ENCODE data around the gene BAG2.

BAG2 gene

DNA sequence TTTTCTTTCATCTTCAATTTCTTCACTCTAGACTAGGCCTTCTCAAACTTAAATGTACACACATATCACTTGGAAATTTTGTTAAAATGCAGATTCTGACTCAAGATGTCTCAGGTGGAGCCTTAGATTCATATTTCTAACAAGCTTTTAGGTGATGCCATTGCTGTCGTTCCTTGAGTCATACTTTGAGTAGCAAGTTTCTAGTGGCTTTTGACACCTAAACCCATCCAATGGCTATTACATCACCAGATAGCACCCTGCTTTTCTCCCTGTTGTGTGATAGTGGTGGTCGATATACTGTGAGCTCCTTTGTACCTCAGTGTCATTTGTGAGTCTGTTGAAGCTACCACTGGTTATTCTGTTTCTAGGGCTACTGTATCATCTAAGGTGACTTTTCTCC lies 34.8 kb upstream of the BAG2 start:
- no peak for DNase-seq (ENCODE audit: low spot score)
- TF ChIP-seq, protein P1, sequence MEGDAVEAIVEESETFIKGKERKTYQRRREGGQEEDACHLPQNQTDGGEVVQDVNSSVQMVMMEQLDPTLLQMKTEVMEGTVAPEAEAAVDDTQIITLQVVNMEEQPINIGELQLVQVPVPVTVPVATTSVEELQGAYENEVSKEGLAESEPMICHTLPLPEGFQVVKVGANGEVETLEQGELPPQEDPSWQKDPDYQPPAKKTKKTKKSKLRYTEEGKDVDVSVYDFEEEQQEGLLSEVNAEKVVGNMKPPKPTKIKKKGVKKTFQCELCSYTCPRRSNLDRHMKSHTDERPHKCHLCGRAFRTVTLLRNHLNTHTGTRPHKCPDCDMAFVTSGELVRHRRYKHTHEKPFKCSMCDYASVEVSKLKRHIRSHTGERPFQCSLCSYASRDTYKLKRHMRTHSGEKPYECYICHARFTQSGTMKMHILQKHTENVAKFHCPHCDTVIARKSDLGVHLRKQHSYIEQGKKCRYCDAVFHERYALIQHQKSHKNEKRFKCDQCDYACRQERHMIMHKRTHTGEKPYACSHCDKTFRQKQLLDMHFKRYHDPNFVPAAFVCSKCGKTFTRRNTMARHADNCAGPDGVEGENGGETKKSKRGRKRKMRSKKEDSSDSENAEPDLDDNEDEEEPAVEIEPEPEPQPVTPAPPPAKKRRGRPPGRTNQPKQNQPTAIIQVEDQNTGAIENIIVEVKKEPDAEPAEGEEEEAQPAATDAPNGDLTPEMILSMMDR (IDR thresholded peaks at IDR 0.05; ENCODE audit: extremely low read depth, insufficient read depth, missing control alignments) = no peak
- in situ Hi-C loops (cut with MboI; ENCODE audit: low pct_unique_long_range_greater_than_20kb, low sequenced_read_pairs, unreplicated experiment) = no loop called here

DNA sequence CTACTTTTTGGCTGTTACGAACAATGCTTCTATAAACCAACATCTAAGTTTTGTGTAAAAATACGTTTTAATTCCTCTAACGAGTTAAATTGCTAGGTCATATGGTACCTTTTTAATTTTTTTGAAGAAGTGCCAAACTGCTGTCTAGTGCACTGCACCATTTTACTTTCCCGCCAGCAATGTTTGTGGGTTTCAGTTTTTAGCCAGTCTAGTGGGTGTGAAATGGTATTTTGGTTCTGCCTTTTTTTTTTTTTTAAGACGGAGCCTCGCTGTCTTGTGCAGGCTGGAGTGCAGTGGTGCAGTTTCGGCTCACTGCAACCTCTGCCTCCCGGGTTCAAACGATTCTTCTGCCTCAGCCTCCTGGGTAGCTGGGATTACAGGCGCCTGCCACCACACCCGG lies 34.1 kb upstream of the BAG2 start:
- in situ Hi-C loops (cut with MboI; ENCODE audit: low pct_unique_long_range_greater_than_20kb, low sequenced_read_pairs, unreplicated experiment) = no loop called here
- no peak for DNase-seq (ENCODE audit: low spot score)

DNA sequence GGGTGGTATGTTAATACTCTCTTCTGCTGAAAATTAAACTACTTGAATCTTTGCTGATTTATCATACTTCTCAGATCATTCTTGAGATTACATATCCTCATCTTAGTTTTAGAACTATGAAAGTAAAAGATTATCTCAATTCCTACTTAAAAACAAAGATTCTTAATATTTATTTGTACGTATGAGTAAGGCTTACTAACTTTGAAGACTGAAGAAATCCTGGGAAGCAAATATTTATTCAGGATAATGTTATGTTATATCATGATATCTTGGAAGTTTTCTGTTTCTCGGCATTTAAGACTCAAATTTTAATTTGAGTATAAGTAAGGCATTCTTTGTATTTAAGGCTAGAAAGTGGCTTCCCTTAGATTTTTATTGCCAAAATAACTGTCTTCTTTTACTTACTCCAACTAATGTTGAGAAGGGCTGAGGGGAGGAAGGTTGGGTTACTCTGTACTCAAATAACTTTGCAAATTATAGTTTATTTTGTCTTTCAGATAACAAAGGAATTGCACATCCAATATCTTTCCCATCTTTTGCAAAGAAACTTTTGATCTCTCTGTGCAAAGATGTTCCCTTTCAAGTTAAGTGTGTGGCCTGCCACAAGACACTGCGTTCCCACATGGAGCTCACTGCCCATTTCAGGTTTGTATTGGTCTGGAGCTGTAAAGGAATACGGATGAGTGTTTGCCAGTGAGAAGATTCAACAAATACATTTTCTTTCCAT lies 30.5 kb upstream of the BAG2 start:
- in situ Hi-C loops (cut with MboI; ENCODE audit: low pct_unique_long_range_greater_than_20kb, low sequenced_read_pairs, unreplicated experiment) = no loop called here
- TF ChIP-seq, protein P1 (IDR thresholded peaks at IDR 0.05; ENCODE audit: extremely low read depth, insufficient read depth, missing control alignments) = no peak
- DNase-seq (ENCODE audit: low spot score) = no peak

More for the DNA sequence above, 34.1 kb upstream of the BAG2 start:
- TF ChIP-seq, protein P1 (IDR thresholded peaks at IDR 0.05; ENCODE audit: extremely low read depth, insufficient read depth, missing control alignments) = no peak

DNA sequence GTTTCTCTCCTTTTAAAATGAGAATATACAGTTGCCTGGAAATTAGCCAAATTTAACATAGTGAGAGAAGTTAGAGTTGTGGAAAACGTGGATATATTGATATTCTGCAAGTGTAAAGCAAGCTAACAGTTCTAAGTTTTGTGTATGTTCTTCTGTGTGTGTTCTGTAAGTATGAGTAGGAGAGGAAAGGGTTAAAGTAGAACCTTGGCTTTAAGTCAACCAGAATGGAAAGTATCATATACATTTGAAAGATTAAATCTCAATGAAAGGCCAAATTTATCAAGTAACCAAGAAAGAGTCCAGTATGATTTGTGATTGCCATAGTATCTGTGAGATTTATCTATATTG lies 30.0 kb upstream of the BAG2 start:
- in situ Hi-C loops (cut with MboI; ENCODE audit: low pct_unique_long_range_greater_than_20kb, low sequenced_read_pairs, unreplicated experiment) = no loop called here
- no peak for DNase-seq (ENCODE audit: low spot score)
- TF ChIP-seq, protein P1 (IDR thresholded peaks at IDR 0.05; ENCODE audit: extremely low read depth, insufficient read depth, missing control alignments) = no peak

DNA sequence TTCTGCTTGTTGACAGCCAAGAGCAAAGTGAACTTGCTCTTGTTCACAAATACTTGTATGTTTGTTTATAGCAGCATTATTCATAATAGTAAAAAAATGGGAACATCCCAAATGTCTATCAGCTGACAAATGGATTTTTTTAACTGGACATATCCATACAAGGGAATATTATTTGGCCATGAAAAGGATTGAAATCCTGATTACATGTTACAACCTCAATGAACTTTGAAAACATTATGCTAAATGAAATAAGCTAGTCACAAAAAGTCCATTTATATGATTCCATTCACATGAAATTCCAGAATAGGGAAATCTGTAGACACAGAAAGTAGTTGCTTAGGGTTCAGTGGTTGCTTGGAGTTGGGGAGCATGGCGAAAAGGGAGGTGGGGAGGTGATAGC lies 28.4 kb upstream of the BAG2 start:
- DNase-seq (ENCODE audit: low spot score) = no peak
- in situ Hi-C loops (cut with MboI; ENCODE audit: low pct_unique_long_range_greater_than_20kb, low sequenced_read_pairs, unreplicated experiment) = no loop called here
- TF ChIP-seq, protein P1 (IDR thresholded peaks at IDR 0.05; ENCODE audit: extremely low read depth, insufficient read depth, missing control alignments) = no peak

DNA sequence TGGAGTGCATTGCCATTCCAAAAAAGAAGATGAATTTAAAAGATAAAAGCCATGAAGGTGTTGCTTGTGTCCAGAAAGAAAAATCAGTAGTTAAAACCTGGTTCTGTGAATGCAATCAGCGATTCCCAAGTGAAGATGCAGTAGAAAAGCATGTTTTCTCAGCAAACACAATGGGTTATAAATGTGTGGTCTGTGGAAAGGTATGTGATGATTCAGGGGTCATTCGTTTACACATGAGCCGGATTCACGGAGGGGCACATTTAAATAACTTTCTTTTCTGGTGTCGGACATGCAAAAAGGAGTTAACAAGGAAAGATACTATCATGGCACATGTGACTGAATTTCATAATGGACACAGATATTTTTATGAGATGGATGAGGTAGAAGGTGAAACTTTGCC lies 24.7 kb upstream of the BAG2 start:
- DNase-seq (ENCODE audit: low spot score) = no peak
- in situ Hi-C loops (cut with MboI; ENCODE audit: low pct_unique_long_range_greater_than_20kb, low sequenced_read_pairs, unreplicated experiment) = no loop called here
- TF ChIP-seq, protein P1 (IDR thresholded peaks at IDR 0.05; ENCODE audit: extremely low read depth, insufficient read depth, missing control alignments) = no peak

Data from GM13977 (cell line).